Cardiac muscle cell (in vitro differentiated cells and primary cell): ENCODE results near the gene CD27. TPM values are rescaled to one million over a fixed set of nuclear protein-coding genes. Genes with fewer than 3 reads are reported as not detected.
A peak's percentile ranks its signal among the peaks of the same experiment; 100 is the strongest.
"Not testable (repeated sequence)": the region's sequence is repeated elsewhere in the genome, so short reads cannot be mapped to it uniquely, and the experiment has no call there.

Experiments
- DNase-seq, 2 donors: peaks; one replicate each; pipeline versions ENCODE4 v3.0.0 to v3.0.0-alpha.2; 2010 to 2017; ENCODE audit warnings: low read depth in 1 of 2, low spot score in 1 of 2
- H3K27ac ChIP-seq: fragments of 200-600 bp; sonication (generic); 2 replicates; pipeline ENCODE4 v1.5.1; 2016
- H3K27me3 ChIP-seq: fragments of 200-600 bp; sonication (generic); 2 replicates; pipeline ENCODE4 v1.6.0; 2016; ENCODE audit warnings: control low read depth
- H3K36me3 ChIP-seq: fragments of 200-600 bp; sonication (generic); 2 replicates; pipeline ENCODE4 v1.5.1; 2016; ENCODE audit warnings: control low read depth
- H3K4me1 ChIP-seq: fragments of 200-600 bp; sonication (generic); 2 replicates; pipeline ENCODE4 v1.8.1; 2017; ENCODE audit warnings: low read depth, mild to moderate bottlenecking, mixed run types
- H3K4me3 ChIP-seq: fragments of 200-600 bp; sonication (generic); 2 replicates; pipeline ENCODE4 v1.5.1; 2016; ENCODE audit warnings: mild to moderate bottlenecking
- H3K9me3 ChIP-seq: fragments of 200-600 bp; sonication (generic); 2 replicates; pipeline ENCODE4 v1.5.1; 2017; ENCODE audit warnings: low read depth, mild to moderate bottlenecking, control low read depth
- CTCF ChIP-seq: IDR thresholded peaks from 2 replicates; pipeline ENCODE4 v1.5.1; 2012; ENCODE audit warnings: low read depth, mild to moderate bottlenecking, low read length
- polyA plus RNA-seq: library from polyadenylated mRNA; unstranded; fragments of >200 nt; fragmentation: Nextera tagmentation; extraction: Ambion mirVana; gene quantifications from 2 replicates; pipeline ENCODE4 v1.2.1, GENCODE V29; 2016
- total RNA-seq: library from RNA; depleted of rRNA; stranded (reverse); fragments of >200 nt; gene quantifications from 2 replicates; pipeline ENCODE4 v1.2.3, GENCODE V29; 2016

The CD27 gene
- total and polyA plus RNA-seq, 2 experiments from 2014 or later, result 0.32 TPM; not detected in 1

GRCh38 chr12:6492838-6493496 is 48.2 kb downstream of the CD27 start, which contains the start of gene MRPL51:
TSS of gene MRPL51 (minus strand) at chr12:6493262. CDS start at chr12:6493136, 126 bp downstream.
- peak; percentile 96 to 97 for DNase-seq
- H3K27ac ChIP-seq, result peak within 1 kb of the TSS; percentile 93
- H3K9me3 ChIP-seq, result no peaks in the 10 kb centered on the region
- H3K36me3 ChIP-seq, result peaks cover 20% of the 10 kb centered on the region
- peak within 1 kb of the TSS; percentile 69 for H3K4me3 ChIP-seq
- peaks cover 14% of the 10 kb centered on the region for H3K4me1 ChIP-seq
- H3K27me3 ChIP-seq, result no peaks in the 10 kb centered on the region
- no peak for TF ChIP-seq CTCF

GRCh38 chr12:6493497-6494257 is 48.9 kb downstream of the CD27 start, which contains the start of gene NCAPD2:
TSS of gene NCAPD2 (plus strand) at chr12:6494102. CDS start at chr12:6495099, 997 bp downstream.
- no peak for TF ChIP-seq CTCF
- Histone ChIP-seq H3K9me3 (no peaks in the 10 kb centered on the region), H3K27me3 (no peaks in the 10 kb centered on the region)

GRCh38 chr12:6494258-6494743 is 49.5 kb downstream of the CD27 start:
- DNase-seq, result no peak
- Histone ChIP-seq H3K4me1 (peaks cover 14% of the 10 kb centered on the region), H3K36me3 (peaks cover 30% of the 10 kb centered on the region), H3K9me3 (no peaks in the 10 kb centered on the region), H3K27me3 (no peaks in the 10 kb centered on the region), H3K27ac (peak overlapping the region; percentile 85), H3K4me3 (peak overlapping the region; percentile 69)
- TF ChIP-seq CTCF, result no peak

More at GRCh38 chr12:6493497-6494257, 48.9 kb downstream of the CD27 start, which contains the start of gene NCAPD2:
- peak; percentile 96 to 98 for DNase-seq
- Histone ChIP-seq H3K4me1 (peaks cover 14% of the 10 kb centered on the region), H3K36me3 (peaks cover 24% of the 10 kb centered on the region), H3K4me3 (peak within 1 kb of the TSS; percentile 69), H3K27ac (peak within 1 kb of the TSS; percentile 93)

GRCh38 chr12:6494968-6495367 is 50.2 kb downstream of the CD27 start:
- no peak for DNase-seq
- H3K27me3 ChIP-seq, result no peaks in the 10 kb centered on the region
- no peaks in the 10 kb centered on the region for H3K9me3 ChIP-seq
- peaks cover 14% of the 10 kb centered on the region for H3K4me1 ChIP-seq
- no peak overlapping the region for H3K27ac ChIP-seq
- TF ChIP-seq CTCF, result no peak
- peaks cover 35% of the 10 kb centered on the region for H3K36me3 ChIP-seq
- H3K4me3 ChIP-seq, result peak overlapping the region; percentile 69

- not testable (repeated sequence) for DNase-seq, H3K27ac ChIP-seq, H3K9me3 ChIP-seq, H3K4me3 ChIP-seq, H3K27me3 ChIP-seq
- Histone ChIP-seq H3K36me3 (peaks cover 28% of the 10 kb centered on the region), H3K4me1 (peaks cover 13% of the 10 kb centered on the region)
Observed at GRCh38 chr12:6497291-6497690, 52.5 kb downstream of the CD27 start.
